RPMI7951 (cell line): ENCODE data around the gene OR10G3. TPM values are rescaled to one million over a fixed set of nuclear protein-coding genes. Genes with fewer than 3 reads are reported as not detected.

Source experiments
- DNase-seq: peaks from one replicate; pipeline ENCODE4 v3.0.0-alpha.2; 2012; ENCODE audit warnings: low read depth
- total RNA-seq: library from RNA; depleted of rRNA; stranded (reverse); fragments of >200 nt; shearing (Covaris generic); gene quantifications from 2 replicates; pipeline ENCODE4 v1.2.3, GENCODE V29; 2014; rRNA removed

Gene OR10G3
- total RNA-seq, 1 experiment from 2014 or later, result not detected

- DNase-seq, result no peak
Observed at GRCh38 chr14:21535545-21536417, 44.1 kb downstream of the OR10G3 start.

DNA sequence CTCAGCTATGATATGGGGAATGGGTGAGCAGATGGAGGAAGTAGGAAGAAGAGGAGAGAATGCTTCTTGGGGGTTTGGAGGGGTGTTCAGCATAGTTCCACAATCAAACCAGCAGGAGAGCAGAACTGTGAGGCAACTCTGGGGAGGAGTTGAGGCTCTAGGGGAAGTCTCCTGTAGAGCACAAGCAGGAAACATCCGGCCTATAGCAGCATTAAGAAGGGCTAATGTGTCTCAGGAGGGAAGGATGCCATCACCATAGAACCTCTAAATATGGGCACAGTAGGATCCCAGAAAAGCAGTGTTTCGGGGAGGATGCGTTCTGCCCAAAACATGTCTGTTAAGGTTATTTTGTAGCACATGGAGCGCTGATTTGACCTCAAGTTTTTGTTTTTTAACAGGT is 45.3 kb downstream of the OR10G3 start:
- DNase-seq, result no peak

GRCh38 chr14:21533294-21533693 is 46.6 kb downstream of the OR10G3 start:
- DNase-seq, result no peak

DNA sequence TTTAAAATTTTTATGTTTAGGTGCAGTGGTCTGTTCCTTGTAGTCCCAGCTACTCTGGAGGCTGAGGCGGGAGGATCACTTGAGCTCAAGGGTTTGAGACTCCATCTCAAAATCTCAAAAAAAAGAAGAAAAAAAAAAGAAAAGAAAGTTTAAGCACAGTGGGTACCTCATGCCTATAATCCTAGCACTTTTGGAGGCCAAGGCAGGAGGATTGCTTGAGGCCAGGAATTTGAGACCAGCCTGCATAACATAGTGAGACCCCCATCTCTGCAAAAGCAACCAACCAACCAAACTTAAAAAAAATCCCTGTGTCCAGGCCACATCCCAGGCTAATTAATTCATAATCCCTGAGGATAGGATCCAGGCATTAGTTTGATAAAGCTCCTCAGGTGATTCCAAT is 50.4 kb downstream of the OR10G3 start:
- DNase-seq, result no peak

DNA sequence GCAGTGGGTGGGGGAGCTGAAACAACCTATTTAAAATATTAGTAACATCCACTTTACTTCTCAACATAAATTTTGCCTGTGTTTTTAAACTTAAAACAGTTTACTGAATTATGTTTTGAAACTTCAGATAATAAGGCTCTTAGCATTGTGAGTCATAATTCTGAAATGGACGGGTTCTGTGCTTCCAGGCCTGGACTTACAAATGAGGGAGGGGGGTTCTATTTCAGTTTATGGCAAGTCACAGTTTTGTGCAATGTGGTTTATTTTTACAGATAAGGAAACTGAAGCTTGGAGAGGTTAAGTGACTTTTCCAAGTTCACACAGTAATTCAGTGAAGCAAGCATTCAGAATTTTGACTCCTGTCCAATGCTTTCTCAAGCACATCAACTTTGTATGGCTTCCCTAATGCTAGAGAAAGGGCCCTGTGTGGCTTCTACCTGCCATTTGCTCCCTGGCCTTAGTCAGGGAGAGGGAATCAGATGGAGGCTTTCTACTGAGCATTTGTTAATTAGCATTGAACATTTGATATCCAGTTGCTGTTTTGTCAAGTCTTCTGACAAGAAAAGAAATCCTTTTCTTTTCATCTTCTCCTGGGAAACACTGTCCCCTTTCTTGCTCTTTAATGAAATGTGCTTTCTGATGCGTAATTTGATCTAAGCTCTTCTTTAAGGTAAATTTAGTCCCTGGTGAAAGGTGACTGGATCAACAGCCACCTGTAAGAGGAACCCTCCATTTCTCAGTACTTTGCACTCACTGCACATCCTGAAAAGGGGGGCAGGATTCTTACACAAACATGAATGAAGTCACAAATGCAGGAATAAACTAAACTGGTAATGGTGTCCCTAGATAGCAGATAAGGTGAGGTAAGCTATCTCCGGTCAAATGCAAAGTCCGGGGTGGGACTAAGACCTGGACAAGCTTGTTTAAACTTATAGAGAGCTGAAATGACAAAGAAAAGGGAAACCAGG is 51.2 kb downstream of the OR10G3 start:
- DNase-seq, result no peak

GRCh38 chr14:21527318-21527679 is 52.6 kb downstream of the OR10G3 start:
- DNase-seq, result no peak

DNA sequence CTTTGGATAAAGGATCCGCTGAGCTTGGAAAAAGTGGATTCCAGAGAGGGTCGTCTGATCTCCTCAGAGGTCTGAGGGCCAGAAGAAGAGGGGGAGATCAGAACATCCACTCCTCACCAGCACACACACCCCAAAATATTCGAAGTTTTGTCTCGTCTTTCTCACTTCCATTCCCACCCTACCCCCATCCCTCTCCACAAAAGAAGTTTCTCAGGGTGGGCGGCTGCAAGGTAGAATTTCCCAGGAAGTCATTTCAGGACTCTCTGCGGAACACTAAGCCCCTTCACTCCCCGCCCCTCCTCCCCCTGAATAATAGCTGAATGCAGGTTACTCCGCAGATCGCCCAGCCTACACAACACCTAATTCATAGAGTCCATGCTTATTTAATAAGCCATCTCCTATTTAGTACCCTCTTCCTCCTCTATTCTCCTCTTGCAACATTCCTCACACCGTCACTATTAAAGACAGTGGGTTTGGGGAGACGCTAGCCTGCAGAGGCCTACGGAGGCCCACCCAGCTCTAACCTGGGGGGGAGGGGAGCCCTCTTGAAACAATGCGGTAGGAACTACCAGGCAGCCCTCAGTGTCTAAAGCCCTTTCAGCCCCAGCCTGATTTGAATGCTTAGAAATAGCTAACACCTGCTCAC is 53.1 kb downstream of the OR10G3 start:
- DNase-seq, result no peak

- DNase-seq, result peak; percentile 40
Observed at GRCh38 chr14:21525962-21526671, 53.8 kb downstream of the OR10G3 start, which contains the start of gene SALL2. SALL2 (minus strand) TSS chr14:21526346; CDS start chr14:21526127, 219 bp downstream.

- DNase-seq, result no peak
Observed at GRCh38 chr14:21525571-21525961, 54.3 kb downstream of the OR10G3 start.

GRCh38 chr14:21524575-21525490 is 55.0 kb downstream of the OR10G3 start:
- no peak for DNase-seq

DNA sequence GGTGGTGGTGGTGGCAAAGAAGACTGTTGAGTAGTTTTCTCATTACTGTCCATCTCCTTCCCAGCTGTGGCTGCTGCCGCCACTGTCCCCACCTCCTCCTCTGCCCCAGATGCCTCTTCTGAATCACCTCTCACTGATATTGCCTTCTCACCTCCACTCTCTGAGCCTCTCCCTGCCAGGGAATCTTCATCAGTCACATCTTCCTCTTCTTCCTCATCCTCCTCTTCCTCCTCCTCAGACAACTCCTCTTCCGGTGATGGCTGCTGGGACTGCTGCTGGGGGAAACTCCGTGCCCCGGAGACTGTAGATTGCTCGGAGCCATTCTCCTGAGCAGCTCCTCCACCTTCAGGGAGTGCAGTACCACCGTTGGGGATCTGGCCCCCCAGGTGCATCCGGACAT is 56.7 kb downstream of the OR10G3 start:
- no peak for DNase-seq

GRCh38 chr14:21521501-21521900 is 58.4 kb downstream of the OR10G3 start:
- no peak for DNase-seq

GRCh38 chr14:21520767-21521166 is 59.1 kb downstream of the OR10G3 start:
- no peak for DNase-seq

GRCh38 chr14:21518725-21519124 is 61.2 kb downstream of the OR10G3 start:
- no peak for DNase-seq

Other genes starting within 250 kb of the OR10G3 start
- 68.8 and 69.0 TPM in 2 replicates for gene SUPT16H, start 196.1 kb downstream of the OR10G3 start, total RNA-seq
- 28.6 and 30.4 TPM in 2 replicates for gene CHD8, start 124.0 kb downstream of the OR10G3 start, total RNA-seq
- gene RAB2B, start 103.1 kb downstream of the OR10G3 start, total RNA-seq, result 12.6 and 16.9 TPM in 2 replicates
- 13.1 and 14.4 TPM in 2 replicates for gene TOX4, start 102.9 kb downstream of the OR10G3 start, total RNA-seq
- 48.9 and 52.1 TPM in 2 replicates for gene METTL3, start 68.7 kb downstream of the OR10G3 start, total RNA-seq
- gene SALL2, start 53.7 kb downstream of the OR10G3 start, total RNA-seq, result 0.48 and 1.1 TPM in 2 replicates
- not detected in 2 replicates for gene OR10G2, start 54.9 kb upstream of the OR10G3 start, total RNA-seq
- not detected in 2 replicates for gene OR4E2, start 73.8 kb upstream of the OR10G3 start, total RNA-seq
- gene OR4E1, start 93.7 kb upstream of the OR10G3 start, total RNA-seq, result not detected in 2 replicates